GM19467 (cell line): ENCODE results near the gene HRH4.

ENCODE experiments used
- ATAC-seq: cut with Tn5 transposase; IDR thresholded peaks from one replicate; pipeline ENCODE4 v1.9.1; 2021; ENCODE audit warnings: mild to moderate bottlenecking, moderate library complexity; ENCODE audit not compliant: unreplicated experiment

HRH4 gene

GRCh38 chr18:24460388-24460787 is at the start of gene HRH4:
TSS of gene HRH4 (plus strand) at chr18:24460637. CDS start at chr18:24460729, 92 bp downstream.
- no peak for ATAC-seq

- no peak for ATAC-seq
These were observed 47.3 kb upstream of the HRH4 start for GRCh38 chr18:24413148-24413547.

GRCh38 chr18:24414349-24415003 is 46.0 kb upstream of the HRH4 start:
- ATAC-seq: no peak

GRCh38 chr18:24417480-24417879 is 43.0 kb upstream of the HRH4 start:
- no peak for ATAC-seq

- no peak for ATAC-seq
These were observed 39.9 kb upstream of the HRH4 start for GRCh38 chr18:24420551-24420950.

GRCh38 chr18:24421831-24422230 is 38.6 kb upstream of the HRH4 start:
- ATAC-seq: no peak

- no peak for ATAC-seq
These were observed 34.4 kb upstream of the HRH4 start for GRCh38 chr18:24426073-24426397.

- peak; percentile 81 for ATAC-seq
These were observed 33.8 kb upstream of the HRH4 start, which contains the start of gene IMPACT for GRCh38 chr18:24426398-24427294. TSS of gene IMPACT (plus strand) at chr18:24426670. CDS start at chr18:24426757, 87 bp downstream.

GRCh38 chr18:24427484-24427883 is 33.0 kb upstream of the HRH4 start:
- ATAC-seq: no peak

GRCh38 chr18:24428709-24429108 is 31.7 kb upstream of the HRH4 start:
- no peak for ATAC-seq

- no peak for ATAC-seq
These were observed 31.2 kb upstream of the HRH4 start for GRCh38 chr18:24429188-24429587.

- no peak for ATAC-seq
These were observed 27.8 kb upstream of the HRH4 start for GRCh38 chr18:24432618-24433017.

GRCh38 chr18:24436939-24437338 is 23.5 kb upstream of the HRH4 start:
- ATAC-seq: no peak

- peak; percentile 80 for ATAC-seq
These were observed 16.6 kb upstream of the HRH4 start for GRCh38 chr18:24443870-24444269.

- ATAC-seq: peak; percentile 44
These were observed 14.0 kb upstream of the HRH4 start for GRCh38 chr18:24446453-24446852.

- ATAC-seq: no peak
These were observed 13.4 kb upstream of the HRH4 start for GRCh38 chr18:24446953-24447538.

GRCh38 chr18:24447961-24448360 is 12.5 kb upstream of the HRH4 start:
- no peak for ATAC-seq

- peak; percentile 85 for ATAC-seq
These were observed 3.9 kb upstream of the HRH4 start for GRCh38 chr18:24456549-24456948.

- ATAC-seq: no peak
These were observed 665 bp upstream of the HRH4 start for GRCh38 chr18:24459772-24460171.

- no peak for ATAC-seq
These were observed 1.6 kb downstream of the HRH4 start for GRCh38 chr18:24461996-24462395.

- ATAC-seq: no peak
These were observed 2.7 kb downstream of the HRH4 start for GRCh38 chr18:24462838-24463775.
